Psoas muscle (tissue), 8 donors: ENCODE results near the gene FXYD2. TPM values are rescaled to one million over a fixed set of nuclear protein-coding genes. Genes with fewer than 3 reads are reported as not detected.

Experiments used
- ATAC-seq, 4 donors: fragments of 200-7000 bp; cut with Tn5 transposase; one replicate each; pipeline ENCODE4 v1.9.1; 2020; ENCODE audit warnings: moderate library complexity in 3 of 4, mild to moderate bottlenecking in 2 of 4
- DNase-seq, 2 donors: peaks; one replicate each; pipeline ENCODE4 v3.0.0-alpha.2; 2020
- H3K27ac ChIP-seq: fragments of 200-600 bp; one replicate; pipeline ENCODE4 v1.8.0; 2022
- H3K27me3 ChIP-seq, 3 donors: fragments of 200-600 bp in 1 of 3; one replicate each; pipeline versions ENCODE4 v1.6.1 to v1.8.0; 2013 to 2022; ENCODE audit warnings: low read length in 2 of 3, mild to moderate bottlenecking in 2 of 3, moderate library complexity in 1 of 3; ENCODE audit not compliant: insufficient read depth in 3 of 3
- H3K36me3 ChIP-seq, 2 donors: fragments of 200-600 bp in 1 of 2; one replicate each; pipeline versions ENCODE4 v1.6.1 to v1.8.0; 2013 to 2022; ENCODE audit warnings: low read depth in 1 of 2, mild to moderate bottlenecking in 1 of 2, moderate library complexity in 1 of 2; ENCODE audit not compliant: insufficient read depth in 1 of 2
- H3K4me1 ChIP-seq: fragments of 200-600 bp; one replicate; pipeline ENCODE4 v1.8.0; 2022
- H3K4me3 ChIP-seq: fragments of 200-600 bp; one replicate; pipeline ENCODE4 v1.8.0; 2022; ENCODE audit warnings: mild to moderate bottlenecking
- H3K9me3 ChIP-seq: fragments of 200-600 bp; one replicate; pipeline ENCODE4 v1.8.0; 2022
- WGBS, 3 donors: extraction: QIAGEN DNeasy Blood & Tissue Kit; methylation state at CpG; one replicate each; pipeline versions ENCODE4 v1.1.6 to v1.1.7; 2013; 5-methylcytosine and 5-hydroxymethylcytosine counted together
- intact Hi-C, 2 donors: fragments of 100-400 bp; cut with DNase I; formaldehyde crosslinking; loops; one replicate each; pipeline versions ENCODE4 v1.11.0 to v1.14.2; 2022
- polyA plus RNA-seq, 3 donors: library from polyadenylated mRNA; stranded (reverse); fragments of 200-250 nt; gene quantifications; one replicate each; pipeline ENCODE4 v1.2.3, GENCODE V29; 2013
- total RNA-seq, 4 donors: library from RNA; stranded (reverse); fragmentation: NEBNext Ultra II Directional in 2 of 4; extraction: Animal tissue kit (Norgen Biotek cat#: 25700) in 2 of 4; gene quantifications; one replicate each; pipeline versions ENCODE4 v1.2.1 to v1.2.4, GENCODE V29; 2021 to 2023
- TF ChIP-seq, protein P1 (sequence below): fragments of 200-600 bp; IDR thresholded peaks from one replicate; pipeline ENCODE4 v1.8.0; 2022; ENCODE audit warnings: antibody characterized with exemption
- donor health status: healthy with polysubstance abuse.
- donor health status: DM: no; HTN: no; CAD: no; lungs with moderate emphysema.
- donor health status: Bipolar disorder and iron deficiency.
- donor health status: healthy.
- donor health status: DM: yes; HTN: yes; CAD: no.
- donor health status: DM: no; HTN: no; CAD: no.
- donor health status: DM: no; HTN: no; CAD: no.
- donor health status: DM: yes; HTN: yes; CAD: no.

FXYD2 gene
- total and polyA plus RNA-seq, 7 donors, result 0.17 to 0.69 (median 0.42) TPM; not detected in 2

DNA sequence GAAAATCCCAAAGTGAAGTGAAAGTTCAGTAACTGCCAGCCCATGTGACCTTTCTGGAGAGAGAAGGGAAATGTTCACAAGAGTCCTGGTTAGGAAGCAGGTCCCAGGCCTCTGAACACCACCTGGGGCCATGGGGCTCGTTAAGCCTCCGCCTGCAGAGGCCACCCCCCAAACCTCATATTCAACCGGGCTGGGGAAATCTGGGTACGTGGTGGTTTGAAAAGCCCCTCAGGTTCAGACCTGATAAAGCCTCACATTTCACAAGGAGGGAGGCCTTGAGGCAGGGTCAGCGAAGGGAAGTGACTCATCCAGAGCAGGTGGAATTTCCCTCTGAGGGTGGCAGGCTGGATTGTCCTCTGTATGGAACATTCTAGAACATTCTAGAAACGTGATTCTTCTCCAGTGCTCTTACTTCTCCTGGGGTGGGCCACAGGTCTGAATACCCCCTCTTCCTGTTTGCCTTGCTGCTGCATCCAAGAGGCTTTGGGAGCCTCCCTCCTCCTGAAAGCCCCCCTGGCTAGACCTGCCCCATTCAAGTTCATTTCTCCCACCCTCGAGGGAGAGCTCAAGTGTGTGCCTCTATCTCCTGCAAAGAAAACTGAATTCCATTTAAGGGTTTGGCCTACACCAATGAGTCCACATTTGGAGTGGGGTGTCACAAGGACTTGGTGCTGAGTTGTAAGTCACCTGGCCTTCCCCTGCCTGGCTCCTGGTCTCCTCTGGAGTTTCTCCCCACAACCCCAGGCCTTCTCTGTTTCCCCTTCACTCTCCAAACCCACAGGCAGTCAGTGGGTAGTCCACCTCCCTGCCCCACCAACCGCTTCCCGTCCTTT lies 6.3 kb downstream of the FXYD2 start:
- DNase-seq, result peak in 1 of 2 donors; percentile 46
- H3K4me3 ChIP-seq, result no peak overlapping the region
- peaks cover 3% of the 10 kb centered on the region for H3K4me1 ChIP-seq

DNA sequence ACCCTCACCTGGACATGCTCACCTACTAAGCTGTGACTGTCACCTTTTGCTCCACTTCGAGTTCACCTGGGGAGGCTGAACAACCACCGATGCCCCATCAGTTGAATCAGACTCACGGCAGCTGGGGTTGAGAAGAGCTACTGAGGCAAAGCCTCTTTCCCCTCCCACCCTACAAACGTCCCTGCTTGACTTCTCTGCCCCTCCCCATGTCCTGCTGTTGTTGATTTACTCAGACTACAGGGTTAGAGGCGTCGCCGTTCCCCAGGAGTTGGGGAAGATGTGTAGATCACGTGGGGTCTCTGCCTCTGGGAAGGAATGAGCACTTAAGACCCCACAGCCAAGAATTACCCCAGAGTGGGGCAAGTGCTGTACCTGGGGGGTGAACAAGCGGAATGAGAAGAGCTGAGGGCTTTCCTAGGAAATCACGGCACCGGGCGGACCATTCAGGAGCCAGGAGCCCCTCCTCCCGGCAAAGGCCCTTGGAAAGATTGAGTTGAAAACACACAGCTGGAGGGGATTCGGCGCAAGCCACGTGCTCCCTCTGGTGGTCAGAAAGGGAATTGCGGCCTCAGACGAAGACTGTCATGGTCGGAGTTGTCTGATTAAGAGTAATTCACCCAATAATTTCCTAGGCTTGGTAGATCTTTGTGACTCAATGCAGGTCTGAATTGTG lies 7.0 kb downstream of the FXYD2 start:
- peak; percentile 59 to 83 (median 68) for ATAC-seq
- no peaks in the 10 kb centered on the region for H3K9me3 ChIP-seq
- H3K36me3 ChIP-seq, result no peaks in the 10 kb centered on the region
- H3K4me1 ChIP-seq, result no peaks in the 10 kb centered on the region
- H3K4me3 ChIP-seq, result no peak overlapping the region
- TF ChIP-seq, protein P1, sequence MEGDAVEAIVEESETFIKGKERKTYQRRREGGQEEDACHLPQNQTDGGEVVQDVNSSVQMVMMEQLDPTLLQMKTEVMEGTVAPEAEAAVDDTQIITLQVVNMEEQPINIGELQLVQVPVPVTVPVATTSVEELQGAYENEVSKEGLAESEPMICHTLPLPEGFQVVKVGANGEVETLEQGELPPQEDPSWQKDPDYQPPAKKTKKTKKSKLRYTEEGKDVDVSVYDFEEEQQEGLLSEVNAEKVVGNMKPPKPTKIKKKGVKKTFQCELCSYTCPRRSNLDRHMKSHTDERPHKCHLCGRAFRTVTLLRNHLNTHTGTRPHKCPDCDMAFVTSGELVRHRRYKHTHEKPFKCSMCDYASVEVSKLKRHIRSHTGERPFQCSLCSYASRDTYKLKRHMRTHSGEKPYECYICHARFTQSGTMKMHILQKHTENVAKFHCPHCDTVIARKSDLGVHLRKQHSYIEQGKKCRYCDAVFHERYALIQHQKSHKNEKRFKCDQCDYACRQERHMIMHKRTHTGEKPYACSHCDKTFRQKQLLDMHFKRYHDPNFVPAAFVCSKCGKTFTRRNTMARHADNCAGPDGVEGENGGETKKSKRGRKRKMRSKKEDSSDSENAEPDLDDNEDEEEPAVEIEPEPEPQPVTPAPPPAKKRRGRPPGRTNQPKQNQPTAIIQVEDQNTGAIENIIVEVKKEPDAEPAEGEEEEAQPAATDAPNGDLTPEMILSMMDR, result peak; percentile 99
- intact Hi-C loops, result loop anchor here in 1 of 2 donors (2.0 kb wide), 1 partner anchor 391 kb away; no protein-coding TSS in a partner anchor
- no peaks in the 10 kb centered on the region for H3K27me3 ChIP-seq
- WGBS, 3 donors, result 23 to 29% (median 26%) methylated on average over 19 of the region's 19 CpGs
- DNase-seq, result peak; percentile 83 to 88
- H3K27ac ChIP-seq, result no peak overlapping the region

More for the DNA sequence above, 6.3 kb downstream of the FXYD2 start:
- intact Hi-C loops, result no loop called here
- 67 to 75% (median 71%) methylated on average over 9 of the region's 9 CpGs for WGBS, 3 donors
- ATAC-seq, result peak in 1 of 4 donors; percentile 10
- no peak overlapping the region for H3K27ac ChIP-seq
- no peaks in the 10 kb centered on the region for H3K36me3 ChIP-seq
- TF ChIP-seq, protein P1, result no peak
- H3K27me3 ChIP-seq, result no peaks in the 10 kb centered on the region
- no peaks in the 10 kb centered on the region for H3K9me3 ChIP-seq

DNA sequence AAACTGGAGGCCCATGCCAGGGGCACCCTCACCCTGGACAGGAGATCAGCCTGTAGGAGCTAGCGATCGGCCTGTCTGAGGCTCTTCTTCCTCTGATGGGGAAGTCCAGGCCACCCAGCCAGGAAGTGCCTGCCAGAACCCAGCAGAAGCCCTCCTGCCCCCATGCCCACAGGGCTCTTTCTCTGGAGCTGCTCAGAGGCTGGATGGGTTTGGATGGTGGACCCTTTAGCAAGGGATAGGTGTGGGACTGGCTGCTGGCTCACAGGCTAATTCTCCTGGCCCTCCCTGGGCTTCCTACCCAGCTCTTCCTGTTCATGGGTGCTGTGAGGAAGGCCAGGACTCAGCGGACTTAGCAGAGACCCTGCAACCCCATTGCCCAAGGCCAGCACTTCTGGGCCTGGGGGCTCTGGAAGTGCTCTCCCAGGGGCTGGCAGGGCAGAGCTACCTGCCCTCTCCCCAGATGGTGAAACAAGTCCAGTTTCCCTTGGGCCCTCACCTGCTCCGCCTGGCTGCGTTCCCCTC lies 7.6 kb downstream of the FXYD2 start:
- Histone ChIP-seq H3K36me3 (no peaks in the 10 kb centered on the region), H3K27me3 (no peaks in the 10 kb centered on the region), H3K27ac (no peak overlapping the region), H3K4me1 (no peaks in the 10 kb centered on the region), H3K4me3 (no peak overlapping the region), H3K9me3 (no peaks in the 10 kb centered on the region)
- TF ChIP-seq, protein P1, result no peak
- DNase-seq (peak in 1 of 2 donors; percentile 52), ATAC-seq (no peak)
- 90 to 94% (median 92%) methylated on average over 5 of the region's 5 CpGs for WGBS, 3 donors
- intact Hi-C loops, result loop anchor here in 1 of 2 donors (2.0 kb wide), 1 partner anchor 390 kb away; no protein-coding TSS in a partner anchor

DNA sequence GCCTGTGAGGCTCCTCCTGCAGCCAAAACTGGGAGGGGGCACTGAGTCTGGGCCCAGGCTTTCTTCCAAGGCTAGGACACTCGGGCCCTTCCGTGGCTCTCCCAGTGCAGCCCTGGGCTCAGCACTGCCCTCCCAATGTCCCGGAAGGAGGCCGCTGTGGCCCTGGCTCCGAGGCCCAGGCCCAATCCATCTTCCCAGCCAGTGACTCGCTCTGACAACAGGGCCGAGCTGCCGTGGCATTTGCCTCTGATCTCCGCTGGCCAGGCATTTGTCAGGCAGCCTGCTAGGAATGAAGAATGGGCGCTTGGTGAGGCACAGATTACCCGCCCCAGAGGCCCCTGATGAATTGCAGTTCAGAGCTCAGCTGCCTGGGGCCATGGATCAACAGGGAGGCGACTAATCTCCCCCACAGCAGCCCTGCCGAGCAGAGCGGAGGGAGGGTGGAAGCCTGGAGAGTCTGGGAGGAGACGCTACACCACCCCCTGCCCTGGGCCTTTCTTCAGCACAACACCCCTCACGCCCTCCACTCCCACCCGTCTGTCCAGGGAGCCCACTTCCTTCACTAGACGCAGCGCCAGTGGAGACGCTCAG lies 8.3 kb downstream of the FXYD2 start:
- peak in 1 of 4 donors; percentile 49 for ATAC-seq
- Histone ChIP-seq H3K9me3 (no peaks in the 10 kb centered on the region), H3K27ac (no peak overlapping the region), H3K4me1 (no peaks in the 10 kb centered on the region), H3K27me3 (no peaks in the 10 kb centered on the region), H3K4me3 (no peak overlapping the region), H3K36me3 (no peaks in the 10 kb centered on the region)
- WGBS, 3 donors, result 73 to 84% (median 76%) methylated on average over 20 of the region's 20 CpGs
- intact Hi-C loops, result loop anchor here in 1 of 2 donors (2.0 kb wide), 1 partner anchor 389 kb away; no protein-coding TSS in a partner anchor
- DNase-seq, result peak; percentile 54 to 61
- TF ChIP-seq, protein P1, result no peak
